Kidney epithelial cell (primary cell): ENCODE data around the gene EHF. TPM values are rescaled to one million over a fixed set of nuclear protein-coding genes. Genes with fewer than 3 reads are reported as not detected.

Source experiments
- DNase-seq: peaks from one replicate; pipeline ENCODE4 v3.0.0-alpha.2; 2010; ENCODE audit warnings: low read depth
- H3K27me3 ChIP-seq: 2 replicates; pipeline ENCODE4 v1.6.0; 2011; ENCODE audit warnings: low read length; ENCODE audit not compliant: control insufficient read depth, insufficient read depth
- H3K36me3 ChIP-seq: 2 replicates; pipeline ENCODE4 v1.5.1; 2011; ENCODE audit warnings: low read length; ENCODE audit not compliant: control insufficient read depth, insufficient read depth
- H3K4me3 ChIP-seq: 2 replicates; pipeline ENCODE4 v1.5.1; 2011; ENCODE audit warnings: low read depth, mild to moderate bottlenecking, control low read depth, low read length
- total RNA-seq: library from RNA; depleted of rRNA; stranded (reverse); fragments of >200 nt; gene quantifications from 2 replicates; pipeline ENCODE4 v1.2.3, GENCODE V29; 2015
- TF ChIP-seq, protein P1 (sequence below): IDR thresholded peaks from 2 replicates; pipeline ENCODE4 v1.5.1; 2011; ENCODE audit warnings: mild to moderate bottlenecking, moderate library complexity, low read length, control low read depth, inconsistent platforms; ENCODE audit not compliant: insufficient read depth, poor library complexity, severe bottlenecking

Gene EHF
- total RNA-seq, 1 donor from 2014 or later: 45.8 TPM

DNA sequence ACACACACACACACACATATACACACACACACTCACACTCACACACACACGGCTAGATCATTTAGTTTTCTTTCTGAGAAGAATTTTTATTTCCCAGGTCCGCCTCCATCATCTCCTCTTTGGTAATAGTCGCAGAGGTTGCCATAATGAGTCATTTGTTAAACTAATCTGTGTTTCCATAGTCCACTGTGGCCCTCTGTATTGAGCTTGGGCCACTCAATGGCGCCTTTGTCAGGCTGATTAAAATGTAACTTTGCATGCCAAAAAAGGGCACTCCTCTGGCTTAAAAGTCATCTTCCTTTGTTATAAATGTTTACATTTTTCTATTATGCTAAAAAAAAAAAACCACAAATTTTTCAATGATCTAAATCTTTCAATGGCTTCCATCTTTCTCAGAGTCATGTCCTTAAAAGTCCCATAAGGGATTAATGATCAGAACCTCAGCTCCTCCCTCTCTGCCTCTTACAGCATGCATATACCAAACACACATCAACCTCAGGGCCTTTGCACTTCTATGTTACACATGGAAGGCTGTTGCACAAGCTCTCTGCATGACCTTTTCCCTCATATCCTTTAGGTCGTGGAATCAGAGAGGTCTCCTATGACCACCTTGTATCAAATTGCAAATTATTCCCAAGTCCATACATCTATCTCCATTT lies 35.3 kb downstream of the EHF start:
- Histone ChIP-seq H3K36me3 (no peaks in the 10 kb centered on the region), H3K27me3 (no peaks in the 10 kb centered on the region), H3K4me3 (no peak overlapping the region)
- DNase-seq: no peak
- TF ChIP-seq, protein P1, sequence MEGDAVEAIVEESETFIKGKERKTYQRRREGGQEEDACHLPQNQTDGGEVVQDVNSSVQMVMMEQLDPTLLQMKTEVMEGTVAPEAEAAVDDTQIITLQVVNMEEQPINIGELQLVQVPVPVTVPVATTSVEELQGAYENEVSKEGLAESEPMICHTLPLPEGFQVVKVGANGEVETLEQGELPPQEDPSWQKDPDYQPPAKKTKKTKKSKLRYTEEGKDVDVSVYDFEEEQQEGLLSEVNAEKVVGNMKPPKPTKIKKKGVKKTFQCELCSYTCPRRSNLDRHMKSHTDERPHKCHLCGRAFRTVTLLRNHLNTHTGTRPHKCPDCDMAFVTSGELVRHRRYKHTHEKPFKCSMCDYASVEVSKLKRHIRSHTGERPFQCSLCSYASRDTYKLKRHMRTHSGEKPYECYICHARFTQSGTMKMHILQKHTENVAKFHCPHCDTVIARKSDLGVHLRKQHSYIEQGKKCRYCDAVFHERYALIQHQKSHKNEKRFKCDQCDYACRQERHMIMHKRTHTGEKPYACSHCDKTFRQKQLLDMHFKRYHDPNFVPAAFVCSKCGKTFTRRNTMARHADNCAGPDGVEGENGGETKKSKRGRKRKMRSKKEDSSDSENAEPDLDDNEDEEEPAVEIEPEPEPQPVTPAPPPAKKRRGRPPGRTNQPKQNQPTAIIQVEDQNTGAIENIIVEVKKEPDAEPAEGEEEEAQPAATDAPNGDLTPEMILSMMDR: no peak

DNA sequence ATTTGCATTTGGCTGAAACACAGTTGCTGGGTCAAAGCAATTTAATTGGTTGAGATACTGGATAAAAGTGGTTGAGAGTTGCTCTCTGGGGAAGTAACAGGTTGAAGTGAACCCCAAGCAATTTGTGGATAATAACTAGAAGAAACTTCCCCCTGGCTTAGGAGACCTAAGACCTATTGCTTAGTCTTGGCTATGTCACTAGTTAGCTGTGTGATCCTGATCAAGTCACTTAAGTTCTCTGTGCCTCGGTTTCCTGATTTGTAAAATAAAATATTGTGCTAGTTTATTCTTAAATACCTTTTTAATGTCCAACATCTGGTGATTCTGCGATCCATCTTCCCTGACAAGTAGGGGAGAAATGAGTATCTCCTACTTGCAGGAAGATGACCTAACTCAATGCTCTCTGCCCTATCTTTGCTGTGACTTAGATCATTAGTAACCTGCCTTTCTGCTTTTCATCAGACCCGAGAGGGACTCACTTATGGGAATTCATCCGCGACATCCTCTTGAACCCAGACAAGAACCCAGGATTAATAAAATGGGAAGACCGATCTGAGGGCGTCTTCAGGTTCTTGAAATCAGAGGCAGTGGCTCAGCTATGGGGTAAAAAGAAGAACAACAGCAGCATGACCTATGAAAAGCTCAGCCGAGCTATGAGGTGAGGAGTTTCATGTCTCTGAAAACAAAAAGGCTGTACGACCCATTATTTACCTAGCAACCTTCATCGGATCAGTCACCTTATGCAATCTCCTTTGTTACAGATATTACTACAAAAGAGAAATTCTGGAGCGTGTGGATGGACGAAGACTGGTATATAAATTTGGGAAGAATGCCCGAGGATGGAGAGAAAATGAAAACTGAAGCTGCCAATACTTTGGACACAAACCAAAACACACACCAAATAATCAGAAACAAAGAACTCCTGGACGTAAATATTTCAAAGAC lies 37.5 kb downstream of the EHF start:
- TF ChIP-seq, protein P1: no peak
- DNase-seq: no peak
- H3K4me3 ChIP-seq: no peak overlapping the region
- no peaks in the 10 kb centered on the region for H3K36me3 ChIP-seq
- no peaks in the 10 kb centered on the region for H3K27me3 ChIP-seq

DNA sequence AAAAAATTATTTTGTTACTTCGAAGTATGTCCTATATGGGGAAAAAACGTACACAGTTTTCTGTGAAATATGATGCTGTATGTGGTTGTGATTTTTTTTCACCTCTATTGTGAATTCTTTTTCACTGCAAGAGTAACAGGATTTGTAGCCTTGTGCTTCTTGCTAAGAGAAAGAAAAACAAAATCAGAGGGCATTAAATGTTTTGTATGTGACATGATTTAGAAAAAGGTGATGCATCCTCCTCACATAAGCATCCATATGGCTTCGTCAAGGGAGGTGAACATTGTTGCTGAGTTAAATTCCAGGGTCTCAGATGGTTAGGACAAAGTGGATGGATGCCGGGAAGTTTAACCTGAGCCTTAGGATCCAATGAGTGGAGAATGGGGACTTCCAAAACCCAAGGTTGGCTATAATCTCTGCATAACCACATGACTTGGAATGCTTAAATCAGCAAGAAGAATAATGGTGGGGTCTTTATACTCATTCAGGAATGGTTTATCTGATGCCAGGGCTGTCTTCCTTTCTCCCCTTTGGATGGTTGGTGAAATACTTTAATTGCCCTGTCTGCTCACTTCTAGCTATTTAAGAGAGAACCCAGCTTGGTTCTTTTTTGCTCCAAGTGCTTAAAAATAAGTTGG lies 38.3 kb downstream of the EHF start:
- TF ChIP-seq, protein P1: no peak
- H3K4me3 ChIP-seq: no peak overlapping the region
- DNase-seq: no peak
- no peaks in the 10 kb centered on the region for H3K27me3 ChIP-seq
- no peaks in the 10 kb centered on the region for H3K36me3 ChIP-seq

DNA sequence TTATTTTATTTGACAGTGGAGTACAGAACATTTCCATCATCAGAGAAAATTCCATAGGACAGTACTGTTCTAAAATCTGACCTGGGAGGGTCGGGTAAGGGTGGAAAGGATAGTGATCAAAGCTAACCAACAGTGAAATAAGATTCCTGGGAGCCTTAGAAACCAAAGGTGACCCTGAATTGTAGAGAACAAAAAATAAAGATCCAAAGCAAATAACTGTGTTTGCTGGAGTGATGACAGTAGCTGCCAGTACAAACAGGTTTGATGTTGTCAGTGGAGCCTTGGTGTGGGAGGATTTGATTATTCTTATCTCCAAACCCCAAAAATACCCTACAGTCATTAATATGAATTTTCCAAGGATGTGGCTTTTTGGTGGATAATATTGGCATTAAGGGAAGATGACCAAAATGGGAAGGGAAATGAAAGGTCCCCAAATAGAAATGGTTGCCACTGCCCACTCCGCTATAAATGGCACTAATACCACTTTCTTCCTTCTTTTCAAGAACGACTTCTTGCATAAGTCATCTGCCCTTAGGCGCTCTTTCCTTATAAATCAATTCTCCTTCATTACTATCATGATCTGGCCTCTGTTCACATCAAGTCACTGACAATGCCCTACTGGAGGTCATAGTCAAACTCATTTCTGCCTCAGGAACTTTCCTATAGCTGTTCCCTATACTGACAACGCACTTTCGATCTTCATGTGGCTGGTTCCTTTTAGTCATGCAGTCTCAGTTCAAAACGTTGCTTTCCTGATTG lies 44.4 kb downstream of the EHF start:
- Histone ChIP-seq H3K27me3 (no peaks in the 10 kb centered on the region), H3K36me3 (no peaks in the 10 kb centered on the region), H3K4me3 (no peak overlapping the region)
- TF ChIP-seq, protein P1: no peak
- DNase-seq: no peak

DNA sequence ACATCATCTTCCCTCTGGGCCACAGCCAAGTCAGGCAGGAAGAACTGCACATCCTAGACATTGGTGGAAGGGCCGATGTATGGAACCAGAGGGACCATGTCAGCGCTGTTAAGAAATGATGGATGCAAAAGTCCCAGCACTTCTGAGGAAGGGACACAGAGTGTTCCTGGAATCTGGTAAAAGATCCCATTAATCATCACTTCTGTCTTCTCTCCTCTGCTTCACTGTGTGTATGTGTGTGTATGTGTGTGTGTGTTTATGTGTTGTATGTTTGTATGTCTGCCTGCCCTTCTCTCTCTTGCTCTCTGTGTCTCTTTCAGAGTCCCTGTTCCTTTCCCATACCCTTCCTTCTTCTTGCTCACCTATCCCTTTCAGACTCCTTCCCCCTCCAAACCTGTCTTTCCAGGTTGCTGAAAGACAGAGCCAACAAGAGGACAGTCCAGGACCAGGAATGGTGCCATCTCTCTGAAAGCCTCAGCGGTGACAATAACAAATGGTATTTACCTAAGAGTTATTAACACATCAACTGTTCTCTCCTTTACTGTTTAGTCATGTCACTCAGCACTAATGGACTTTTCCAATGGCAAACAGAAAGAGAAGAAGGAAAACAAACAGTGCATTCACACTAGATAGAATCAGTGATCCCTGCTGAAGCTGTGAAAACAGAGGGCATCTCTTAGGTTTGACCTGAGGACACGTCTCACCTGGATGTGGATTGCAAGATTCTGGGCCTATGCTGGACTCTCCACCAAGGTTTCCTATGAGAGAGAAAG lies 47.1 kb downstream of the EHF start:
- no peak overlapping the region for H3K4me3 ChIP-seq
- DNase-seq: no peak
- TF ChIP-seq, protein P1: no peak
- H3K36me3 ChIP-seq: no peaks in the 10 kb centered on the region
- H3K27me3 ChIP-seq: no peaks in the 10 kb centered on the region
